AG09309 (cell line): Measurements from ENCODE around the gene HES1.

Experiments
- DNase-seq: peaks from one replicate; pipeline ENCODE4 v3.0.0-alpha.2; 2010; ENCODE audit warnings: low read depth
- H3K4me3 ChIP-seq: 2 replicates; pipeline ENCODE4 v1.5.1; 2011; ENCODE audit warnings: mild to moderate bottlenecking, low read depth, low read length, moderate library complexity; ENCODE audit not compliant: control insufficient read depth
- CTCF ChIP-seq: IDR thresholded peaks from 2 replicates; pipeline ENCODE4 v1.5.1; 2011; ENCODE audit warnings: mild to moderate bottlenecking, low read depth, low read length, inconsistent platforms; ENCODE audit not compliant: insufficient read depth, control insufficient read depth; ENCODE audit errors: missing control alignments

The HES1 gene

GRCh38 chr3:194162817-194163584 lies 27.1 kb downstream of the HES1 start:
- TF ChIP-seq CTCF = no peak
- no peak for DNase-seq
- no peak overlapping the region for H3K4me3 ChIP-seq

GRCh38 chr3:194163697-194164096 lies 27.7 kb downstream of the HES1 start:
- TF ChIP-seq CTCF = no peak
- no peak for DNase-seq
- no peak overlapping the region for H3K4me3 ChIP-seq

GRCh38 chr3:194164861-194165260 lies 28.9 kb downstream of the HES1 start:
- TF ChIP-seq CTCF = no peak
- DNase-seq = no peak
- H3K4me3 ChIP-seq = no peak overlapping the region

- H3K4me3 ChIP-seq = no peak overlapping the region
- no peak for TF ChIP-seq CTCF
- no peak for DNase-seq
Measured at GRCh38 chr3:194165271-194166018, 29.5 kb downstream of the HES1 start.

- no peak for DNase-seq
- H3K4me3 ChIP-seq = no peak overlapping the region
- no peak for TF ChIP-seq CTCF
Measured at GRCh38 chr3:194166682-194167479, 30.9 kb downstream of the HES1 start.

- no peak for TF ChIP-seq CTCF
- H3K4me3 ChIP-seq = no peak overlapping the region
- no peak for DNase-seq
Measured at GRCh38 chr3:194167480-194168282, 31.7 kb downstream of the HES1 start.
